NT2/D1 (cell line): ENCODE data around the gene MAN2A2.

Source experiments
- DNase-seq: peaks from one replicate; pipeline ENCODE4 v3.0.0-alpha.2; 2011; ENCODE audit warnings: low read depth, low spot score
- H3K27me3 ChIP-seq: 2 replicates; pipeline ENCODE4 v1.6.0; 2011; ENCODE audit warnings: mild to moderate bottlenecking; ENCODE audit not compliant: insufficient read length, insufficient read depth
- H3K36me3 ChIP-seq: 2 replicates; pipeline ENCODE4 v1.6.1; 2011; ENCODE audit warnings: mild to moderate bottlenecking, low read length, mixed read lengths; ENCODE audit not compliant: insufficient read depth, insufficient read length
- H3K4me1 ChIP-seq: 2 replicates; pipeline ENCODE4 v1.5.1; 2011; ENCODE audit not compliant: insufficient read depth, insufficient read length
- H3K4me3 ChIP-seq: 2 replicates; pipeline ENCODE4 v1.5.1; 2011; ENCODE audit warnings: low read depth; ENCODE audit not compliant: insufficient read length
- H3K9ac ChIP-seq: 2 replicates; pipeline ENCODE4 v1.6.0; 2011; ENCODE audit warnings: low read depth; ENCODE audit not compliant: insufficient read length
- H3K9me3 ChIP-seq: 2 replicates; pipeline ENCODE4 v1.5.1; 2011; ENCODE audit warnings: mild to moderate bottlenecking, low read length; ENCODE audit not compliant: insufficient read depth
- SUZ12 ChIP-seq: IDR thresholded peaks from 2 replicates; pipeline ENCODE4 v1.6.1; 2011; ENCODE audit not compliant: insufficient read length, insufficient read depth; ENCODE audit errors: extremely low read depth
- YY1 ChIP-seq: IDR thresholded peaks from 2 replicates; pipeline ENCODE4 v1.6.1; 2011; ENCODE audit not compliant: insufficient read length, insufficient read depth
- ZNF274 ChIP-seq: IDR thresholded peaks from 2 replicates; pipeline ENCODE4 v1.6.1; 2011; ENCODE audit warnings: mild to moderate bottlenecking, low read depth, low read length

The MAN2A2 gene

DNA sequence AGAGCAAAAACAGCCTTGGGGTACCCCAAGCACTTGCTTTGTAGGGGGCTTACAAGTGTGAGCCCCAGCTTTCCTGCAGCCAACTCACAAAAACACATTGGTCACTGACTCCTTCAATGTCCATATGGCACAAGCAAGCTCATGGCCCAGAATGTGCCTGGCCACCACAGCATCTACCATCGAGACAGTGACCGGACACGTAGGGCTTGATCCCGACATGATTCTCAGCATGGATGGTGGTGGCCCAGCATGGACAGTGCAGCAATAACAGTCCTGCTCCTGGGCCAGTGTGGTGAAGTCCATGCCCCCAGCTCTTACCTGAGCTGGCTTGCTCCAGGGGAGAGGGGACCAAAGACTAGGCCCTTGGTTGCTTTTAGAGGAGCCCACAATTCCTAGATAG lies 37.9 kb downstream of the MAN2A2 start:
- Histone ChIP-seq H3K36me3 (peaks cover 85% of the 10 kb centered on the region), H3K9ac (no peak overlapping the region), H3K9me3 (no peaks in the 10 kb centered on the region), H3K27me3 (no peaks in the 10 kb centered on the region), H3K4me1 (peaks cover 3% of the 10 kb centered on the region), H3K4me3 (no peak overlapping the region)
- TF ChIP-seq ZNF274 (no peak), SUZ12 (no peak), YY1 (no peak)
- no peak for DNase-seq

- no peak for DNase-seq
- Histone ChIP-seq H3K4me3 (no peak overlapping the region), H3K9me3 (no peaks in the 10 kb centered on the region), H3K4me1 (no peaks in the 10 kb centered on the region), H3K27me3 (no peaks in the 10 kb centered on the region), H3K36me3 (peaks cover 86% of the 10 kb centered on the region), H3K9ac (no peak overlapping the region)
- TF ChIP-seq SUZ12 (no peak), YY1 (no peak), ZNF274 (no peak)
Observed at GRCh38 chr15:90942354-90943120, 39.4 kb downstream of the MAN2A2 start.

GRCh38 chr15:90945091-90945490 lies 42.0 kb downstream of the MAN2A2 start:
- Histone ChIP-seq H3K9me3 (no peaks in the 10 kb centered on the region), H3K36me3 (peaks cover 89% of the 10 kb centered on the region), H3K9ac (no peak overlapping the region), H3K4me3 (no peak overlapping the region), H3K27me3 (no peaks in the 10 kb centered on the region), H3K4me1 (peaks cover 2% of the 10 kb centered on the region)
- no peak for DNase-seq
- no peak for TF ChIP-seq SUZ12
- no peak for TF ChIP-seq ZNF274
- no peak for TF ChIP-seq YY1

DNA sequence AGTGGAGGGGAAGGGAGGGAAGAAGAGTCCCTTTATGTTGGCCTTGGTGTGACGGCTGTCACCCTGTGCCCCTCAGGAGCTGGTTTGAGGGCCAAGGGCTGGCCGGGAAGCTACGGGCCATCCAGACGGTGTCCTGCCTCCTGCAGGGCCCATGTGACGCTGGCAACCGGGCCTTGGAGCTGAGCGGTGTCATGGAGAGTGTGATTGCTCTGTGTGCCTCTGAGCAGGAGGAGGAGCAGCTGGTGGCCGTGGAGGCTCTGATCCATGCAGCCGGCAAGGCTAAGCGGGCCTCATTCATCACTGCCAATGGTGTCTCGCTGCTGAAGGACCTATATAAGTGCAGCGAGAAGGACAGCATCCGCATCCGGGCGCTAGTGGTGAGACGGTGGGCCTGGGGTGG lies 43.4 kb downstream of the MAN2A2 start:
- no peak for DNase-seq
- peaks cover 91% of the 10 kb centered on the region for H3K36me3 ChIP-seq
- TF ChIP-seq ZNF274 (no peak), SUZ12 (no peak), YY1 (no peak)

GRCh38 chr15:90946941-90947576 lies 44.0 kb downstream of the MAN2A2 start:
- H3K9ac ChIP-seq, result no peak overlapping the region
- TF ChIP-seq YY1 (no peak), SUZ12 (no peak), ZNF274 (no peak)

More for the DNA sequence above, 43.4 kb downstream of the MAN2A2 start:
- Histone ChIP-seq H3K9me3 (no peaks in the 10 kb centered on the region), H3K27me3 (no peaks in the 10 kb centered on the region), H3K4me1 (peaks cover 2% of the 10 kb centered on the region), H3K4me3 (no peak overlapping the region), H3K9ac (no peak overlapping the region)

DNA sequence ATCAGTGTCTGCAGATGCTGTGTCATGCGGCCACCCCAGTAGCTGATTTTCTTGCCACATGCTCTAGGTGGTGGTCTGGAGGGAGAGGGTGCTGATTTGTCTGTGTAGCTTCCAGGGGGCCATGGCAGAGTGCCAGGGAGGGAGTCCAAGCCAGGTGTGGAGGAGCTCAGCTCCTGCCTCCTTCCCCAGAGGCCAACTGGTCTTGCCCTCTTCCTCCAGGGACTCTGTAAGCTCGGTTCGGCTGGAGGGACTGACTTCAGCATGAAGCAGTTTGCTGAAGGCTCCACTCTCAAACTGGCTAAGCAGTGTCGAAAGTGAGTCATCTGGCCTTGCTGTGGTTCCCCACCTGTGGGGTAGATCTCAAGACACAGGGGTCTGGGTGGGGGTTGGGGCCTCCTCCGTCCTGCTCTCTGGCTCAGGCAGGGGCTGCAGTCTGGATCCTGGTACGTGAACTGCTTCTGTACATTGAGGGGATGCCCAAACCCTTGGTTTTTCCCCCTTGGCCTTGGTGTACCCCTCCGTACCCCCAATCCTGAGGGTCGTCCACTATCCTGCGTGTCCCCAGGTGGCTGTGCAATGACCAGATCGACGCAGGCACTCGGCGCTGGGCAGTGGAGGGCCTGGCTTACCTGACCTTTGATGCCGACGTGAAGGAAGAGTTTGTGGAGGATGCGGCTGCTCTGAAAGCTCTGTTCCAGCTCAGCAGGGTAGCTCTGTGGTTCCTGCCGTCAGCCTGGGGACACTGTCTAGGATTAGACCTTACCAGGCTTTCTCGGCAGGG lies 44.7 kb downstream of the MAN2A2 start:
- no peak for TF ChIP-seq YY1
- TF ChIP-seq ZNF274, result no peak
- no peak for TF ChIP-seq SUZ12
- no peak for DNase-seq
- no peak overlapping the region for H3K9ac ChIP-seq
- no peaks in the 10 kb centered on the region for H3K9me3 ChIP-seq
- no peaks in the 10 kb centered on the region for H3K27me3 ChIP-seq
- H3K36me3 ChIP-seq, result peaks cover 93% of the 10 kb centered on the region
- H3K4me3 ChIP-seq, result no peak overlapping the region
- H3K4me1 ChIP-seq, result peaks cover 2% of the 10 kb centered on the region

More at GRCh38 chr15:90946941-90947576, 44.0 kb downstream of the MAN2A2 start:
- H3K27me3 ChIP-seq, result no peaks in the 10 kb centered on the region
- H3K9me3 ChIP-seq, result no peaks in the 10 kb centered on the region
- no peak for DNase-seq
- H3K4me1 ChIP-seq, result peaks cover 2% of the 10 kb centered on the region
- H3K4me3 ChIP-seq, result no peak overlapping the region
- peaks cover 93% of the 10 kb centered on the region for H3K36me3 ChIP-seq
